HG02852 (cell line): ENCODE measurements around the gene XYLT1.

Source experiments
- ATAC-seq: cut with Tn5 transposase; IDR thresholded peaks from one replicate; pipeline ENCODE4 v1.9.1; 2021; ENCODE audit warnings: mild to moderate bottlenecking, moderate library complexity; ENCODE audit not compliant: unreplicated experiment

XYLT1 gene

DNA sequence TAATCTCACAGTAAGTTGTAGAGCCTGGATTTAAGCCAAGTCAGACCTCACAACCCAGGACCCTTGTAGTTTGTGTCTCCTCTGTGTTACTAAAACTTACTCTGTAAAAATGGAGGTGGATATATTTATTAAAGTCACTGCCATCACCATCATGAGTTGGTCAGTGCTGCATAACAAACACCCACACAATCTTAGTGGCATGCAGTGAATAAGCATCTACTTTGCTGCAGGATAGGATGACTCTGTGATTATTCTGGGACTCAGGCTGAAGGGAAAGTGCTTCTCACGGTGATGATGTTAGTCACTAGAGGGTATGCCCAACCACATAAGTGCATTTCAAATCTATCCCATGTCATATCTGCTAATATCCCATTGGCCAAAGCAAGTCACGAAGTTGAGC lies 398.7 kb downstream of the XYLT1 start:
- no peak for ATAC-seq

DNA sequence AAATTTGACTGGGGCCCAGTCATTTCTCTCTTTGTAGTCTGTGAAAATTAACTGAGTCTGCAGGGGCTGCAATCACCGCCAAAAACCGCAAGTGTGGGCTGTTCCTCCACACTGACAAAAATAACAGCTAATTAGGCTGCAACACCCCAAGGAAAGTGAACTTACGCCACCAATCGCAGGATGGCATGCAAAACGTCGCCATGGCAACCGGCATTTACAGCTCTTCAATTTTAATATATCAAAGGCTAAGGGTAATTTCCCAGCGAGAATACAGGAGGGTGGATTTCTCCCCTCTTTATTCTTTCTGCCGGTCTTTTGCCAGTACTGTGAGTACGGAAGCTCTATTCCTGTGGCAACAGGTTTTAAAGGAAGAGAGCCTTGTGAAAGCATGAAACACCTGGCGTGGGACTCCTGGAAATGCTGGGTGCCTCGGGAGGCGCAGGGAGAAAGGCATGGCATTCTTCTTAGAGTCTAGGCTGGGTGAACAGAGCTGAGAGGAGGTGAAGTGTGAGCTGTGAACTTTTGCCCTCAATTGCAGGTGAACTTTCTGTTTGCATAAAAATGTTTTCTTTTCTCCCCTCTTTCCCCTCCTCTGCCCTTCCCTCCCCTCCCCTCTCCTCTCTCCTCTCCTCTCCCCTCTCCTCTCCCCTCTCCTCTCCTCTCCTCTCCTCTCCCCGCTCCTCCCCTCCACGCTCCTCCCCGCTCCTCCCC lies 399.7 kb downstream of the XYLT1 start:
- peak; percentile 73 for ATAC-seq

DNA sequence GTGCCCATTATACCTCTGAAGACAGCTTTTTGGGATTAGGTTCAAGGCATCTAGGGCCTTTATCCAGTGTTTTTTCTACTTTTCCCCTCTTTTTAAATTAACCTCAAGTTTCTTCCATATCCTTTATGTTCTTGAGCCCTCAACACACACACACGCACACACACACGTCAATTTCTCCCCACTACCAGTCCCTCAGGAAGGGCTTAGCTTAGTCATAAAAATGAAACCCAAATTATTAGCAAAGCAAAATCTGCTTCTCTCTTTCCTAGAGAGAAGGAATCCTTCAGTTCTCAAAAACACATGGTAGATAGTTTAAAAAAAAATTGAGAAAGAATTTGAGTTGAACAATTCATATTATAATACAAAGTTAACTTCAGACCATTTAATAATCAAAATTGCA lies 401.1 kb downstream of the XYLT1 start:
- ATAC-seq = no peak

DNA sequence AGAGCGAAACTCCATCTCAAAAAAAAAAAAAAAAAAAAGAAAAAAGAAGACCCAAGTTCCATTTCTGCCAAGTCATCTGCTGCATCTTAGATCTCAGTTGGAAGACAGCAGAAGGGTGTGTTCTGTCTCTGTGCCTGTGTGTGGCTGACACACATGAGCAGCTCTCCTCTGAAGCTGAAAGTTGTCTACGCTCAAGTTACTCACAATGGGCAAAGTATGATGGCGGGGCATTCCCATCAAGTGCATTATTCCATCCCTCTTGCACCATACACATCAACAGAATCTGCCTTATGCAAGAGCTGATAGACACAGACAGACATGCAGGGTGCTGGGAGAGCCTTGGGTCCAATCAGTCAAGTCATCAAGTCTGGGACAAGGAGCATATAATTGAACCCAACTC lies 402.2 kb downstream of the XYLT1 start:
- ATAC-seq = peak; percentile 42

DNA sequence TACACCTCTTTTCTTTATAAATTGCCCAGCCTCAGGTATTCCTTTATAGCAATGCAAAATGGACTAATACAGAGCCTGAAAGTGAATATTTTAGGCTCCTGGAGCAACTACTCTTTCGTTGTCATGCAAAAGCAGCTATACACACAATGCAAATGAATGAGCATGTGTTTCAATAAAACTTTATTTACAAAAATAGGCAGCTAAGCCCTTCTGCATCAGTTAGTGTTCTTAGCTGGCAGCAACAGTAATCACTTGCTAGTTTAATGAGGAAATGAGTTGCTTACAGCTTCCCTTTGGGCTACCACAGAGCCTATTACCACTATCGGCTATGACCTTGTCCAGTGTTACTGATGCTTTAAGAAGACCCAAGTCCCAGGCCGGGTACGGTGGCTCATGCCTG lies 402.9 kb downstream of the XYLT1 start:
- ATAC-seq = no peak

DNA sequence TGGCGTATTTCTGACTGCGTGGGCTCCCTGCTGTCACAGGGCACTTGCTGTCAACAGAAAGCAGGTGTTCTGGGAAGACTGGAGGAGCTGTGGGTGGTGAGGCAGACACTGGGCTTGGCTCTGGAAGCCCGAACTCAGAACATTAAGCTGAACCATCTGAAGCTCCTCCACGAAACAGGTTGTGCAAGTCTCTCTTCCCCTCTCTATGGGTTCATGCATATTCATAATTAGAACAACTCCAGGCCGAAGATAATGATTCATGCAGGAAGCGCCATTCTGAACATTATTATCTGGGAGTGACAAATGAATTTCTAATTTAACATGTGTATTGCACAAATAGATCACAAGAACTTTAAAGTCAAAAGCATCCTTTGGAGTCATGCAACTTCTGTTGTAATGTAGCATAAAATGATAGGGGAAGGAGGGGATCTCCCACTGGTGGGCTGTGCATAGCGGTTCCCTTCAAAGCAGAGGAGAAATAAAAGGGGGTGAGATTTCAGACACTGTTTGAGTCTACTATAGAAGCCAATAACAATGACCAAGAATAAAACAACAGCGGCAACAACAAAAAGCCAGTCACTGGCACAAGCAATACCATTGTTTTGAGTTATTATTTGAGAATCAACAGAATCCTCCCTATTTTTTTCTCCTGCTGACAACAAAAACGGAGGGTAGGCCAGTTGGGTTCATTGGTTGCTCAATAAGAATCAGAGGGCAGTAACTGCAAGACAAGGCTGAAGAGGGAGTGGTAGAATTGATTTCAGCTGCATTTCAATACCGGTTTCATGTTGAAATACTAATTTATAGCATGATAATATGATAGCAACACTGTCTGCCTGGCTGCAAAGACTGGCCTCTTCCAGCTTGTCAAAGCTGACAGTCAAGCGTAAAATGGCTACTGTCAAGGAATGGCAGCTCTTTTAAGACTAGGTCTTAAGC lies 407.3 kb downstream of the XYLT1 start:
- no peak for ATAC-seq

DNA sequence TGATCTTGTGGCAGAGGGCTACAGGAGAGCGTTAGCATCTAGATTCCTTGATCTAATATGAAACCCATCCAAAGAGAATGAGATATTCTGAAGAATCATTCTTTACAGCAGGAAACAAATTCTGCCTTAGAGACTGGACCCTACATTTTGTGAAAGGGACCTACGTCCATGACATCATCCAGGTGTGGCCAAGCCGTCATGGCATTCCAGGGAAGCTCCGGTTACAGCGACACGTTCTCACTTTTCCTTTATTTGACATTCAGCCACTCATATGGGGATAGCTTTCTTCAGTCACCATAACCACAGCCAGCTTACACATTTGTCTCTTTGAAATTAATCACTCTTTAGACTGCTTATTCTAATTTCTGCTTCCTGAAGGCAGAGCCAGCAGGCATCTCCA lies 408.1 kb downstream of the XYLT1 start:
- no peak for ATAC-seq

DNA sequence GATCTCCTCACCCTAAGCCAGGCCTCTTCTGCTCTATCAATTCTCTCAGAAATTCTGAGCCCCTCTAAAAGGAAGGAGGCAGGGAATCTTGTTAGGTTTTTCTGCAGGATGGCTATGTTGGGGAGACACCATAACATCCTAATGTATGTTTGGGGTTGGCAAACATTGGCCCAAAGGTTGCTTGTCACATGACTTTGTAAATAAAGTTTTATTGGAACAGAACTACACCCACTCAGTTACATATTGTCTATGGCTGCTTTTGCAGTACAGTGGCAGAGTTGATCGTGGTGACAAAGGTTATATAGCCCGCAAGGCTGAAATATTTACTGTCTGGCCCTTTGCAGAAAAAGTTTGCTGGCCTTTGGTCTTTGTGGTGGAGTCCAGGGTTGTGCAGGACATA lies 409.4 kb downstream of the XYLT1 start:
- ATAC-seq = no peak

DNA sequence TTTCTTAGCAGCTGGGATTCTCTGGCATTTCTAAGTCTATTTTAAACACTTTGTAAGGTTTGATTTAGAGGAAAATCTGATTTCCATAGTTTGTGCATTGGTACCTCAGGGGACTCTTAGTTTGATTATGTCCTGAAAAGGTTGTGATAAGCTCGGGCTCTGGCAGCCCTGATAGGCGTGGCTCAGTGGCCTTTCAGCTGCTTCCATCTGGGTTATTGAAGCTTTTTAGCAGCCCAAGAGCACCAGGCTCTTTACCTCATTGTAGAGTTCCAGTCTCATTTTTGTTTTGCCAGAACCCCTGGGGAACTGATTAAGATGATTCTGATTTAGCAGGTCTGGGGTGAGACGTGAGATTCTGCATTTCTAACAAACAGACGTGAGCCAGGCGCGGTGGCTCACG lies 412.3 kb downstream of the XYLT1 start:
- no peak for ATAC-seq

DNA sequence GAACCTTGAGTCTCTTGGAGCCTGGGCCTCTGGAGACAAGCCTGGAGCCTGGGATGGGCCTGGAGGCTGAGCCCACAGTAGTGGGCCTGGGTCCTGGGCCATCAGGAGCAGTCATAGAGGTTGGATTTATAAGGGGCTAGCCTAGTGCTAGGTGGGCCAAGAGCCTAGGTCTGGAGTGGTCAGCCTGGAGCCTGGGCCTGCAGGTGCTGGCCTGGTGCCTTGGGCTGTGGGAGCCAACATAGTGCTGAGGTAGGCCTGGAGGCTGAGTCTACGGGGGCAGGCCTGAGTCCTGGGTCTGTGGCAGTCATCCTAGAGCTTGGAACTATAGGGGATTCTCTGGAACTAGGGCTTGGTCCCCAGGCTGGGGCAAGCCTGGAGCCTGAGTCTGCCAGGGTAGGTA lies 414.1 kb downstream of the XYLT1 start:
- no peak for ATAC-seq

DNA sequence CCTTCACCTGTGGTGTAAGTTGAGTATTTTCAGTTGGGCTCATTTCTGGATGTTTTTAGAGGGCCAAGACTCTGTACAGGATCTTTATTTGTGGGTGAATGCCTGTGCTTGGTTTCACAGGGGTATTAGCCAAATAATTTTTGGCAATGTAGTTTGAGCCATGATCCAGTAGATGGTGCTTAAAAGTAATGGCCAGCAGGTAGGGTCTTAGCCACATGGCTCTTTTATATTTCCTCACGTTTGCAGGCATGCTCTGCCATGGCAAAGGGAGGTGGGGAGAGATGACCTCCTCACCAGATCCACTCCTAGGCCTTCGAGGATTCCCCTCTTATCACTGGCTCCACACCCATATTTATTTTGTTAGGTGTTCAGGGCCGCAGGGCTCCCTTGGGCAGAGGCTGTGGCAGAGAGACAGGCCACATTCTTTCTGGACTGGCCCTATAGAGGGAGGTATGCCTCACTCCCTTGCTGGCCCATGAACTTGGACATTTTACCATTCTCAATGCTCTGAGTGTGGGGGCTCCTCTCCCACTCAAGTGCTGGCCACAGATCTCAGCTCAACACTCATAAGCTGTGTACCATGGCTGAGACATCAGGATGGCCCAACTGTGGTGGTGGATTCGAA lies 417.1 kb downstream of the XYLT1 start:
- ATAC-seq = no peak
